GM18870 (cell line): Measurements from ENCODE around the gene AJAP1.

ENCODE experiments used
- ATAC-seq: cut with Tn5 transposase; IDR thresholded peaks from one replicate; pipeline ENCODE4 v1.9.1; 2021; ENCODE audit warnings: moderate library complexity; ENCODE audit not compliant: unreplicated experiment

The AJAP1 gene

GRCh38 chr1:4768553-4768952 lies 114.1 kb downstream of the AJAP1 start:
- ATAC-seq: no peak

- ATAC-seq: no peak
These were observed 115.3 kb downstream of the AJAP1 start for GRCh38 chr1:4769516-4770280.

GRCh38 chr1:4770713-4771112 lies 116.3 kb downstream of the AJAP1 start:
- ATAC-seq: no peak

- no peak for ATAC-seq
These were observed 116.9 kb downstream of the AJAP1 start for GRCh38 chr1:4771267-4771666.

GRCh38 chr1:4771721-4772120 lies 117.3 kb downstream of the AJAP1 start:
- no peak for ATAC-seq

GRCh38 chr1:4772294-4773010 lies 118.0 kb downstream of the AJAP1 start:
- no peak for ATAC-seq

- ATAC-seq: no peak
These were observed 118.8 kb downstream of the AJAP1 start for GRCh38 chr1:4773226-4773625.

- ATAC-seq: no peak
These were observed 121.1 kb downstream of the AJAP1 start for GRCh38 chr1:4775506-4775905.

GRCh38 chr1:4778056-4778455 lies 123.6 kb downstream of the AJAP1 start:
- no peak for ATAC-seq

- no peak for ATAC-seq
These were observed 127.2 kb downstream of the AJAP1 start for GRCh38 chr1:4781646-4782045.

GRCh38 chr1:4784761-4785160 lies 130.4 kb downstream of the AJAP1 start:
- ATAC-seq: no peak

- no peak for ATAC-seq
These were observed 131.6 kb downstream of the AJAP1 start for GRCh38 chr1:4786055-4786454.

- no peak for ATAC-seq
These were observed 133.1 kb downstream of the AJAP1 start for GRCh38 chr1:4787551-4787950.

- ATAC-seq: peak; percentile 40
These were observed 138.2 kb downstream of the AJAP1 start for GRCh38 chr1:4792565-4792964.

- no peak for ATAC-seq
These were observed 139.8 kb downstream of the AJAP1 start for GRCh38 chr1:4794020-4794780.

GRCh38 chr1:4796161-4797015 lies 142.0 kb downstream of the AJAP1 start:
- peak; percentile 85 for ATAC-seq

- no peak for ATAC-seq
These were observed 142.6 kb downstream of the AJAP1 start for GRCh38 chr1:4797016-4797410.

- ATAC-seq: no peak
These were observed 143.0 kb downstream of the AJAP1 start for GRCh38 chr1:4797429-4797828.

GRCh38 chr1:4801192-4801924 lies 146.9 kb downstream of the AJAP1 start:
- ATAC-seq: no peak

- no peak for ATAC-seq
These were observed 147.6 kb downstream of the AJAP1 start for GRCh38 chr1:4802024-4802423.
